ENCODE results near the gene LTA4H. TPM values are rescaled to one million over a fixed set of nuclear protein-coding genes. Genes with fewer than 3 reads are reported as not detected.

The LTA4H gene
- total and polyA plus RNA-seq, 10 of the 15 experiments (the other 5 are each of a cell fraction or from before 2014, with no cell fraction given): 43.9 to 106 (median 47.3) TPM

DNA sequence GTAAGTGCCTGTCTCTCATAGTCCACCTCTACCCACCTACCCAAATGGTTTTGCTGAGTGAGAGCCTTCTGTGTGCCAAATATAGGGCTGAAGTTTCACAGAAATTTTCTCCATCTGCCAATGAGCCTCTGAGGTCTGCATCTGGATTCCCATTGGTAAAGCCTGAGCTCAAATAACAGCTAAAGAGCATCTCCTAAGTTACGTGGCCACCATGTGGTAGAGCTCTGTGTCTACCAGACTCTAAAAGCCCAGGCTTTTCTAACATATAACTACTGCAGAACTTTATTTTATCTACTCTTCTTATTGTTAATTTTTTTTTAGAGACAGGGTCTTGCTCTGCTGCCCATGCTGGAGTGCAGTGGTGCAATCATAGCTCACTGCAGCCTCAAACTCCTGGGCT lies 76.3 kb downstream of the LTA4H start (continued):
- no peak for TF ChIP-seq NFYB (IDR thresholded peaks at IDR 0.05; ENCODE audit: insufficient read depth, low read depth, low read length)
- no peak for TF ChIP-seq YY1 (IDR thresholded peaks at IDR 0.05; ENCODE audit: low read depth, low read length)
- TF ChIP-seq CREM (IDR thresholded peaks at IDR 0.05; ENCODE audit: low read depth): no peak

DNA sequence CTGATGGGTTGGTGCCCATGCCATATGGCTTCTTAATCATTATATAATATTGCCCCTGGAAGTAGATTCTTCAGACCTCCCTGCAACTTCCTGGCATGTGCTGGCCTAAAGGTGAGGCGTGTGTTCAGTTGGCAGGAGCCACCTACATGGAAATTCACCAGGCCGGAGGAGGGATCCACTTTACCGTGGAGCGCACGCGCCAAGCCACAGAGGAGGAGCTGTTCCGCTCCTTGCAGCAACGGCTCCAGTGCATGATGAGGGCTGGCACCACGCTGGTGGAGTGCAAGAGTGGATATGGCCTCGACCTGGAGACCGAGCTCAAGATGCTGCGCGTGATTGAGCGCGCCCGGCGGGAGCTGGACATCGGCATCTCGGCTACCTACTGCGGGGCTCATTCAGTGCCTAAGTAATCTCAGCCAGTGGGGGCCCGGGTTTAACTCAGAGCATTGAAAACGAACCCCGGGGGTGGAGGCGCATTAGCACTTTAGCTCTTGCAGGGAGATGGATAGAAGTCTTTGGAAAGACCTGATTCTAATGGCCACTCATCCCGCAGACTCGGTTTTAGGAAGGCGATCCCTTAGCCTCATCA lies 78.7 kb downstream of the LTA4H start:
- in situ Hi-C loops (cut with MboI): no loop called here
- CTCF ChIA-PET: interaction anchor here (1.8 kb wide), 1 partner anchor 38 kb away, joined by 6 read pairs; no protein-coding TSS in a partner anchor
- Histone ChIP-seq H3K27me3 (replicated peaks in 1 of 2; ENCODE audit: control insufficient read depth in 2 of 2, insufficient read depth in 2 of 2, low read length in 1 of 2) (no peaks in the 10 kb centered on the region), H4K20me1 (ENCODE audit: control insufficient read depth, insufficient read depth) (no peaks in the 10 kb centered on the region), H3K4me3 (no peak overlapping the region), H3K79me2 (ENCODE audit: control insufficient read depth, insufficient read depth, low read length) (no peaks in the 10 kb centered on the region), H3K4me2 (ENCODE audit: control insufficient read depth, insufficient read depth) (no peak overlapping the region), H3K4me1 (ENCODE audit: control insufficient read depth, insufficient read depth, low read length) (no peaks in the 10 kb centered on the region), H3K27ac (ENCODE audit: control insufficient read depth, insufficient read depth) (no peak overlapping the region), H3K36me3 (ENCODE audit: control insufficient read depth in 2 of 2, insufficient read depth in 2 of 2, low read length in 1 of 2) (no peaks in the 10 kb centered on the region), H2AFZ (ENCODE audit: control insufficient read depth, low read depth, low read length) (no peak overlapping the region), H3K9ac (ENCODE audit: control insufficient read depth, insufficient read depth, low read length) (no peak overlapping the region), H3K9me3 (replicated peaks; ENCODE audit: control insufficient read depth, insufficient read depth, low read length) (no peaks in the 10 kb centered on the region)
- intact Hi-C loops (cut with micrococcal nuclease; ENCODE audit: unreplicated experiment): no loop called here
- no peak for DNase-seq (ENCODE audit: low read depth, low spot score)
- 76% methylated on average over 27 of the region's 27 CpGs for WGBS (ENCODE audit: insufficient coverage, insufficient replicate concordance, low lambda C conversion rate, missing lambda C conversion rate)
- TF ChIP-seq CHD1 (IDR thresholded peaks at IDR 0.05; ENCODE audit: low read depth, low read length) (no peak), NR2C1 (IDR thresholded peaks at IDR 0.05) (no peak), RCOR1 (conservative IDR thresholded peaks at IDR 0.05; ENCODE audit: low read depth, low read length) (no peak)
- BruUV-seq (replicated peaks): no TSS peak
- no peak for FAIRE-seq
- SMC1A ChIA-PET (ENCODE audit: uncharacterized antibody, unreplicated experiment): interaction anchor here (1.5 kb wide), 1 partner anchor 19 kb away, joined by 5 read pairs; no protein-coding TSS in a partner anchor
- POLR2A ChIA-PET: no interaction called here
- ATAC-seq: no peak
- RAD21 ChIA-PET (ENCODE audit: unreplicated experiment): no interaction called here

All from GM12878 (cell line).